GM18498 (cell line): ENCODE data around the gene PLXNA4.

ENCODE experiments used
- ATAC-seq: cut with Tn5 transposase; IDR thresholded peaks from one replicate; pipeline ENCODE4 v1.9.1; 2021; ENCODE audit warnings: mild to moderate bottlenecking, moderate library complexity; ENCODE audit not compliant: unreplicated experiment

The PLXNA4 gene

DNA sequence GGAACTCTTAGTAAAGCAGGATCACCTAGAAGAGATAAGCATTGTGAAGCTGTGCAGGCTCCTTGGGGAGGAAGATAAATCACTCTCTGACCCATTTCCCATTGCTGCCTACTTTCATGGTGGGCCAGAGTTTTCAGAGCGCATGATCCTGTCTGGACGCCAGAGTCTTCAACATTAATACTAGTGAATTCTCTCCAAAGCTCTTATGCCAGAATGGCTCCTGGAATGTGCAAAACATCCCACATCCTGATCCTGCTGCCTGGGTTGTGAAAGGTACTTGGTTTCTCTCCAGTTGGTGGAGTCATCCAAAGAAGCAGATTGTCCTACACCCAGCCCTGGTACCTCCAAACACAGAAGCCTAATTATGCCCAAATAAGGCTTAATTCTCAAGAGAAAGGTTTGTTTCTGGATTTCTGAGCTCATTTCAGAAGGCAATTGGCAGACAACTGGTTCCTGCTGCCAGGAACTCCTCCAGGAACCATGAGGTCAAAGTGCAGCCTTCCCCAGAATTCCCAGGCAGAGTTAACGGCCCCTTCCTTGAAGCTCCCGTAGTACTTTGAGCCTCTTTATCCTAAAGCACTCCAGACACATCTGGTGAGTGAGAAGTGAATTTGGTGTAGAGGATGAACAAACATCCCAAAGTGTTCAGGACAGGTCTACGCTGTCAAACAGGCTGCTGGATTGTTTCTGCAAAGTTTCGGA is 495.2 kb downstream of the PLXNA4 start:
- ATAC-seq, result no peak

- no peak for ATAC-seq
These were observed 495.8 kb downstream of the PLXNA4 start for GRCh38 chr7:132080467-132080866.

DNA sequence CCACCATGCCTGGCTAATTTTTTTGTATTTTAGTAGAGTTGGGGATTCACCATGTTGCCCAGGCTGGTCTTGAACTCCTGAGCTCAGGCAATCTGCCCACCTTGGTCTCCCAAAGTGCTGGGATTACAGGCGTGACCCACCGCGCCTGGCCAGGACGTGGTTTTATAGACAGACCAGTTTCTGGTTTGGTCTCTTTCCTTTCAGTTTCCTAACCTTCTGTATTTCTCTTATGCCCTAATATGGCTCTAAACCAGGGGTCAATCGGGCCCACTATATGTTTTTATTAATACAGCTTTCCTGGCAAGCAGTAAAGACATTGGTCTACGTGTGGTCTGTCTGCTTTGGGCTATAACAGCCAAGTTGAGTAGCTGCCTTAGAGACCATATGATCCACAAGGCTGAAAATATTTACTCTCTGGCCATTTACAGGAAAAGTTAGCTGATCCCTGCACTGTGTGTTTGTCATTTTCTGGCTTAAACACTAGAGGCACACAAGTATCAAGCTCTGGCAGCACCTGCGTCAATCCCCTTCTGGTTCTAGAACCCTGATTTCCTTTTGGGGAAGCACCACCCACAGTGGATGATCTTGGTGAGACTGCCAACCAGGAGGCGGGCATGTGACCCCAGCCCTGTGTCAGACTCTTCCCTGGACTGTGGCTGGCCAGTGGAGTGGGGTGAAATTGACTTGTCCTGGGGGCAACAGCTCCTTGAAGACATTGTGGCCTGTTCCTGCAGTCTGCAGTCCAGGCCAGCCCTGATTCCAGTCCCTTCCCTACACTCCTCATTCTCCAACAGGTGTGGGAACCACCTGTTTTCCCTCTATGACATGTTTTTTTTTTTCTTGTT is 497.2 kb downstream of the PLXNA4 start:
- ATAC-seq, result no peak

- ATAC-seq, result no peak
These were observed 498.1 kb downstream of the PLXNA4 start for GRCh38 chr7:132077971-132078685.

DNA sequence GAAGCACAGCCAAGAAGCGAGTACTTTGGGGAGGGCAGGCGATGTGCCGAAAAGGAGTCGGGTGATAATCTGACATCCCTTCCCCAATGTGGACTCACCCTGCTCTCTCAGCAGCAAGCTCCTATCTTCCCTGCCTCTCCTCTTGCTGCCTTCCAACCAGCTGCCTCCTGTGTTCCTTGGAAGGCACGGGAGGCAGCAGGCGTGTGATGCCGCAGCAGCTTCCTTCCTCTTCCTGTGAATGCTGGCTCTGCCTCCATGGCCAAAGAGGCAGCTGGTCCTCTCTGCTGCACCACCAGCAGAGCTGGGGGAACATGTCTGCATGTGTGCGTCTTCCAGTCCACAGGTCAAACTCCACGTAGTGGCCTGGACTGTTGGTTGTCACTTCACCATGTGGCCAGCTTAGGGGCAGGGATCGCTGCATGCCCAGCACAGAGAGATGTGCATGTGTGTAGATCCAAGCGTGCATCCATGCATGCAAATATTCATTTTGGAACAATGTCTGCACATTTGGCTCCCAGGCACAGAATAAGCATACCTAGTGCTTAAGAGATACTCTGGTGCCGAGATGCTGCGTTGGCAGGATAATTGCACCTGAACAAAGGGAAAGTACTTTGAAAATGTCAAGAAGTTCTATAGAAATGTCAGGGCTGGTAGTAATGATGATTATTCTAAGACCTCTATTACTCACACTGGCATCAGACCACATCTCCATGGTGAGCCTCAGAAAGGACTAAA is 499.8 kb downstream of the PLXNA4 start:
- no peak for ATAC-seq

DNA sequence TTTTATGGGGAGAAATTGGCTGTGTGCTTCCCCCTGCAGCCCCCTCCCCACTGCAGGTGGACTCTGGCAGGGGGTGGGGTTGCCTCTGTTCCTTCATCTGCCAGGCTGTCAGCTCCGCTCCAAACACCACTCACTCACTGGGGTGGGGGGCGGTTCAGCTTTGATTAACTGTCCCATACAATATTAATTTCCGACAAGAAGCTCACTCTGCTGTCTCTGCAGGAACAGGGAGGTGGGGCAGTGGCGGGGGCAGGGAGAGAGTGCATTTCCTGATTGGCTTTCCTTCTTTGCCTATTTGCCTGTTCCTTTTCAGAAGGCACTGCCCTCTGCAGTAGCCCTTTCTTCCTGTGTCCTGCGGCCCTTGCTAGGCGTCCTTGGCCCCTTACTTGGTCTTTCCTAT is 500.8 kb downstream of the PLXNA4 start:
- ATAC-seq, result no peak

DNA sequence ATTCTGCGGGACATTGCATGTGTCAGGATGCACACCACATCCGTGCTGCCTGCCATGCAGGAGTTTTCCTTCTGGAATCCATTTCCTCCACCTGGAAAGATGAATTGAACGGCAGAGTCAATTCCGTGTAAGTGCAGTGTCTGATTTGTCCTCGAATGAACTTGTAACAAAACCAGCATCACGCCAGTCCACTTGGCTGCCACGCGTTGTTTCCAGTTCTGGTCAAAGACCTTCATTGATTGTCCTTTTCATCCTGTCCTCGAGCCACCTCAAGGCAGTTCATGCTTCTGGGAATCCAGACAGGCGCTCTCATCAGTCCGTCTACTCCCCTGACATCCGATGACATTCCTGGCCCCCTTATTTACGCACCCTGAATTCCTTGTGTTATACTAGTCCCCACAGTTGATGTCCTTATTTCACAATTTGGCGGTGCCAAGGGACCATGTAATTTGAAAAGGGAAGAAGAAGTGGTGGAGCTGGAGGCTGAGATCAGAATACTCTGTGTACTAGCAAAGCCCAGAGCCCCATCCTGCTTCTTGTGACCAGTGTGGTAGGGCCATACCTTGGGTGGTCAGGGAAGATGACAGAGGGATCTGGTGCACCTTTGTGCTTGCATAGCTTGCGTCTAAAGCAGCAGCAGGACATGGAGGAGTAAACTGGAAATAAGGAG is 502.2 kb downstream of the PLXNA4 start:
- ATAC-seq, result no peak
